ENCODE data around the gene WDR44. TPM values are rescaled to one million over a fixed set of nuclear protein-coding genes. Genes with fewer than 3 reads are reported as not detected.
A peak's percentile ranks its signal among the peaks of the same experiment; 100 is the strongest.
"Not testable (repeated sequence)": the region's sequence is repeated elsewhere in the genome, so short reads cannot be mapped to it uniquely, and the experiment has no call there.

The WDR44 gene
- polyA plus RNA-seq (2011; rRNA removed) (7.5 and 13.3 TPM in 2 replicates), polyA minus RNA-seq (2011; rRNA and poly(A)+ RNA removed) (9.3 TPM in 2 replicates)

- DNase-seq (ENCODE audit: low read depth): peak; percentile 76
- no peak for TF ChIP-seq CTCF (IDR thresholded peaks at IDR 0.05; ENCODE audit: insufficient read depth, low read depth, low read length)
- peak within 1 kb of the TSS; percentile 78 for H3K4me3 ChIP-seq (ENCODE audit: low read depth, low read length)
- CTCF ChIA-PET: no interaction called here
- H3K27me3 ChIP-seq (ENCODE audit: control insufficient read depth, insufficient read depth, low read length): no peaks in the 10 kb centered on the region
- POLR2A ChIA-PET: no interaction called here
- H3K36me3 ChIP-seq (ENCODE audit: control insufficient read depth, insufficient read depth, low read length): no peaks in the 10 kb centered on the region
Measured at GRCh38 chrX:118345464-118346257, at the start of gene WDR44. TSS of gene WDR44 (plus strand) at chrX:118346106. CDS start at chrX:118346504, 398 bp downstream.

- H3K27me3 ChIP-seq (ENCODE audit: control insufficient read depth, insufficient read depth, low read length); CTCF ChIA-PET; H3K36me3 ChIP-seq (ENCODE audit: control insufficient read depth, insufficient read depth, low read length); H3K4me3 ChIP-seq (ENCODE audit: low read depth, low read length); POLR2A ChIA-PET; DNase-seq (ENCODE audit: low read depth): not testable (repeated sequence)
Measured at GRCh38 chrX:118305827-118306226, 40.1 kb upstream of the WDR44 start.

- Histone ChIP-seq H3K27me3 (ENCODE audit: control insufficient read depth, insufficient read depth, low read length) (no peaks in the 10 kb centered on the region), H3K36me3 (ENCODE audit: control insufficient read depth, insufficient read depth, low read length) (no peaks in the 10 kb centered on the region), H3K4me3 (ENCODE audit: low read depth, low read length) (no peak overlapping the region)
- POLR2A ChIA-PET: no interaction called here
- CTCF ChIA-PET: no interaction called here
- no peak for TF ChIP-seq CTCF (IDR thresholded peaks at IDR 0.05; ENCODE audit: insufficient read depth, low read depth, low read length)
- no peak for DNase-seq (ENCODE audit: low read depth)
Measured at GRCh38 chrX:118315529-118315928, 30.4 kb upstream of the WDR44 start.

- no peak for TF ChIP-seq CTCF (IDR thresholded peaks at IDR 0.05; ENCODE audit: insufficient read depth, low read depth, low read length)
- H3K27me3 ChIP-seq (ENCODE audit: control insufficient read depth, insufficient read depth, low read length): no peaks in the 10 kb centered on the region
- CTCF ChIA-PET: interaction anchor here (1.0 to 2.0 kb wide), 3 partner anchors 10 to 12 kb away, joined by 4 to 6 read pairs (median 4); no protein-coding TSS in a partner anchor
- no peak overlapping the region for H3K4me3 ChIP-seq (ENCODE audit: low read depth, low read length)
- H3K36me3 ChIP-seq (ENCODE audit: control insufficient read depth, insufficient read depth, low read length): no peaks in the 10 kb centered on the region
- POLR2A ChIA-PET: no interaction called here
- no peak for DNase-seq (ENCODE audit: low read depth)
Measured at GRCh38 chrX:118324588-118324987, 21.3 kb upstream of the WDR44 start.

- ChIA-PET CTCF (interaction anchor here (1.0 to 2.0 kb wide), 4 partner anchors 9 to 13 kb away, joined by 3 to 6 read pairs (median 4); no protein-coding TSS in a partner anchor), POLR2A (no interaction called here)
- no peaks in the 10 kb centered on the region for H3K36me3 ChIP-seq (ENCODE audit: control insufficient read depth, insufficient read depth, low read length)
- peak; percentile 35; the same call in 1 of the 2 replicates for TF ChIP-seq CTCF (IDR thresholded peaks at IDR 0.05; ENCODE audit: insufficient read depth, low read depth, low read length)
- no peak overlapping the region for H3K4me3 ChIP-seq (ENCODE audit: low read depth, low read length)
- H3K27me3 ChIP-seq (ENCODE audit: control insufficient read depth, insufficient read depth, low read length): no peaks in the 10 kb centered on the region
- no peak for DNase-seq (ENCODE audit: low read depth)
Measured at GRCh38 chrX:118325453-118325852, 20.5 kb upstream of the WDR44 start.
